Activated naive CD4-positive, alpha-beta T cell treated with anti-CD3 and anti-CD28 coated beads for 36 hours (primary cell): ENCODE measurements around the gene PDPR. TPM values are rescaled to one million over a fixed set of nuclear protein-coding genes. Genes with fewer than 3 reads are reported as not detected.
"Not testable (repeated sequence)": the region's sequence is repeated elsewhere in the genome, so short reads cannot be mapped to it uniquely, and the experiment has no call there.

ENCODE experiments used
- CTCF ChIA-PET: fragments of 350-600 bp; sonication (Branson Sonifier 250); formaldehyde crosslinking; loops from one replicate; lab custom pipeline; 2021; ENCODE audit warnings: antibody characterized with exemption; lab: Charles Lee
- DNase-seq: peaks from one replicate; pipeline ENCODE4 v3.0.0-alpha.2; 2020
- H3K27ac Mint-ChIP-seq: one replicate; pipeline ENCODE4 v1.8.0; 2021; ENCODE audit warnings: mild to moderate bottlenecking, mixed read lengths
- H3K27me3 Mint-ChIP-seq: one replicate; pipeline ENCODE4 v1.8.0; 2021; ENCODE audit warnings: low read depth, mixed read lengths
- H3K36me3 Mint-ChIP-seq: one replicate; pipeline ENCODE4 v1.8.0; 2021; ENCODE audit warnings: low read depth, mixed read lengths
- H3K4me1 Mint-ChIP-seq: one replicate; pipeline ENCODE4 v1.8.0; 2021; ENCODE audit warnings: low read depth, mixed read lengths
- H3K4me3 Mint-ChIP-seq: one replicate; pipeline ENCODE4 v1.8.0; 2021; ENCODE audit warnings: mild to moderate bottlenecking, moderate library complexity, mixed read lengths
- H3K9me3 Mint-ChIP-seq: one replicate; pipeline ENCODE4 v1.8.0; 2021; ENCODE audit warnings: mixed read lengths
- intact Hi-C: fragments of 100-400 bp; cut with micrococcal nuclease; formaldehyde crosslinking; loops from one replicate; pipeline ENCODE4 v1.15.1; 2023
- total RNA-seq, 2 experiments: library from RNA; stranded (reverse); gene quantifications; one replicate each; pipeline ENCODE4 v1.2.3, GENCODE V29; 2021

The PDPR gene
- total RNA-seq, 2 experiments from 2014 or later = 12.8 to 14.3 TPM

DNA sequence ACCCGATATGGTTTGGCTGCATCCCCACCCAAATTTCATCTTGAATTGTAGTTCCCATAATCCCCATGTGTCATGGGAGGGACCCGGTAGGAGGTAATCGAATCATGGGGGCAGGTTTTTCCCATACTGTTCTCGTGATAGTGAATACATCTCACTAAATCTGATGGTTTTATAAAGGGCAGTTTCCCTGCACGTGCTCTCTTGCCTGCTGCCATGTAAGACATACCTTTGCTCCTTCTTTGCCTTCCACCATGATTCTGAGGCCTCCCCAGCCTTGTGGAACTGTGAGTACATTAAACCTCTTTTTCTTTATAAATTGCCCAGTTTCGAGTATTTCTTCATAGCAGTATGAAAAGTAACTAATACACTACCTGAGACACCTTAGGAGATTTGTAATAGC lies 92.2 kb downstream of the PDPR start:
- peaks cover 21% of the 10 kb centered on the region for H3K36me3 Mint-ChIP-seq
- intact Hi-C loops, H3K27ac Mint-ChIP-seq, H3K4me3 Mint-ChIP-seq, CTCF ChIA-PET, H3K27me3 Mint-ChIP-seq, DNase-seq, H3K9me3 Mint-ChIP-seq, H3K4me1 Mint-ChIP-seq: not testable (repeated sequence)

Other genes starting within 250 kb of the PDPR start
- gene CLEC18A, start 163.0 kb upstream of the PDPR start, total RNA-seq = under 1 TPM; 0.17 to 0.19 TPM
- gene CLEC18C, start 59.5 kb downstream of the PDPR start, total RNA-seq = under 1 TPM; 0.27 to 0.31 TPM
- 10 to 100 TPM; 20.3 to 21.0 TPM for gene EXOSC6, start 137.6 kb downstream of the PDPR start, total RNA-seq
- 100 to 1,000 TPM; 237 to 238 TPM for gene AARS1, start 175.2 kb downstream of the PDPR start, total RNA-seq
- 10 to 100 TPM; 28.7 to 31.3 TPM for gene DDX19B, start 184.9 kb downstream of the PDPR start, total RNA-seq
- 10 to 100 TPM; 43.4 to 46.0 TPM for gene DDX19A, start 232.6 kb downstream of the PDPR start, total RNA-seq